ENCODE data around the gene MRPL43.

DNA sequence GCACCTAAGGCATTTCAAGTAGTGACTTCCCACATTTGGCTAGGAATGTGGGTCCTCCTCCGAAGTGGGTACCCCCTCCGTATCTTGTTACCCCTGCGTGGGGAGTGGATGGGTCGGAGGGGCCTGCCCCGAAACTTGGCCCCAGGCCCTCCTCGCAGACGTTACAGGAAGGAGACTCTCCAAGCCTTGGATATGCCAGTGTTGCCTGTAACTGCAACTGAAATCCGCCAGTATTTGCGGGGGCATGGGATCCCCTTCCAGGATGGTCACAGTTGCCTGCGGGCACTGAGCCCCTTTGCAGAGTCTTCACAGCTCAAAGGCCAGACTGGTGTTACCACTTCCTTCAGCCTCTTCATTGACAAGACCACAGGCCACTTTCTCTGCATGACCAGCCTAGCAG lies 869 bp upstream of the MRPL43 start:
- TF ChIP-seq, protein P1, sequence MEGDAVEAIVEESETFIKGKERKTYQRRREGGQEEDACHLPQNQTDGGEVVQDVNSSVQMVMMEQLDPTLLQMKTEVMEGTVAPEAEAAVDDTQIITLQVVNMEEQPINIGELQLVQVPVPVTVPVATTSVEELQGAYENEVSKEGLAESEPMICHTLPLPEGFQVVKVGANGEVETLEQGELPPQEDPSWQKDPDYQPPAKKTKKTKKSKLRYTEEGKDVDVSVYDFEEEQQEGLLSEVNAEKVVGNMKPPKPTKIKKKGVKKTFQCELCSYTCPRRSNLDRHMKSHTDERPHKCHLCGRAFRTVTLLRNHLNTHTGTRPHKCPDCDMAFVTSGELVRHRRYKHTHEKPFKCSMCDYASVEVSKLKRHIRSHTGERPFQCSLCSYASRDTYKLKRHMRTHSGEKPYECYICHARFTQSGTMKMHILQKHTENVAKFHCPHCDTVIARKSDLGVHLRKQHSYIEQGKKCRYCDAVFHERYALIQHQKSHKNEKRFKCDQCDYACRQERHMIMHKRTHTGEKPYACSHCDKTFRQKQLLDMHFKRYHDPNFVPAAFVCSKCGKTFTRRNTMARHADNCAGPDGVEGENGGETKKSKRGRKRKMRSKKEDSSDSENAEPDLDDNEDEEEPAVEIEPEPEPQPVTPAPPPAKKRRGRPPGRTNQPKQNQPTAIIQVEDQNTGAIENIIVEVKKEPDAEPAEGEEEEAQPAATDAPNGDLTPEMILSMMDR (IDR thresholded peaks at IDR 0.05) = no peak
- TF ChIP-seq POLR2AphosphoS5 (IDR thresholded peaks at IDR 0.05; ENCODE audit: insufficient read depth in 1 of 2, low read depth in 1 of 2) = no peak

Measured in vagina (tissue), 2 donors.